ENCODE measurements around the gene SPARC.
"Not testable (repeated sequence)": the region's sequence is repeated elsewhere in the genome, so short reads cannot be mapped to it uniquely, and the experiment has no call there.

Gene SPARC

GRCh38 chr5:151700296-151700695 is 13.6 kb upstream of the SPARC start:
- no peak for DNase-seq

- DNase-seq, result no peak
Observed at GRCh38 chr5:151699071-151699901, 12.6 kb upstream of the SPARC start.

- not testable (repeated sequence) for DNase-seq
Observed at GRCh38 chr5:151698081-151698480, 11.4 kb upstream of the SPARC start.

GRCh38 chr5:151697452-151697851 is 10.7 kb upstream of the SPARC start:
- DNase-seq, result no peak

GRCh38 chr5:151696470-151697061 is 9.9 kb upstream of the SPARC start:
- DNase-seq, result no peak

GRCh38 chr5:151695464-151695863 is 8.7 kb upstream of the SPARC start:
- no peak for DNase-seq

GRCh38 chr5:151694035-151694485 is 7.3 kb upstream of the SPARC start:
- no peak for DNase-seq

GRCh38 chr5:151692312-151692711 is 5.6 kb upstream of the SPARC start:
- DNase-seq, result no peak

GRCh38 chr5:151691706-151692105 is 5.0 kb upstream of the SPARC start:
- DNase-seq, result no peak

- not testable (repeated sequence) for DNase-seq
Observed at GRCh38 chr5:151689591-151689990, 2.9 kb upstream of the SPARC start.

GRCh38 chr5:151688436-151688835 is 1.7 kb upstream of the SPARC start:
- DNase-seq, result no peak

- no peak for DNase-seq
Observed at GRCh38 chr5:151685749-151686673, 704 bp downstream of the SPARC start.

GRCh38 chr5:151684690-151685361 is 1.9 kb downstream of the SPARC start:
- DNase-seq, result no peak

- DNase-seq, result no peak
Observed at GRCh38 chr5:151683986-151684588, 2.6 kb downstream of the SPARC start.

- no peak for DNase-seq
Observed at GRCh38 chr5:151683444-151683843, 3.3 kb downstream of the SPARC start.

GRCh38 chr5:151682751-151683331 is 3.9 kb downstream of the SPARC start:
- DNase-seq, result no peak

GRCh38 chr5:151682240-151682639 is 4.5 kb downstream of the SPARC start:
- DNase-seq, result no peak

- DNase-seq, result no peak
Observed at GRCh38 chr5:151680944-151681427, 5.7 kb downstream of the SPARC start.

GRCh38 chr5:151680156-151680505 is 6.6 kb downstream of the SPARC start:
- DNase-seq, result not testable (repeated sequence)

- no peak for DNase-seq
Observed at GRCh38 chr5:151679421-151680155, 7.1 kb downstream of the SPARC start.

GRCh38 chr5:151678713-151679112 is 8.0 kb downstream of the SPARC start:
- no peak for DNase-seq

Measured in activated CD4-positive, alpha-beta T cell treated with anti-CD3 and anti-CD28 coated beads, Interleukin-10, Interleukin-2, amounts not matched to agents 100 ng/mL and 50 ng/mL, durations not matched to agents 16 hours and 8 hours (primary cell).